ENCODE results near the gene TTC21B. TPM values are rescaled to one million over a fixed set of nuclear protein-coding genes. Genes with fewer than 3 reads are reported as not detected.

The TTC21B gene
- total and polyA plus RNA-seq, 2 of the 8 experiments (the other 6 are each of a cell fraction or from before 2014, with no cell fraction given), result 6.9 to 20.8 TPM

- no peak for TF ChIP-seq EGR1 (IDR thresholded peaks at IDR 0.05; ENCODE audit: borderline replicate concordance, low read depth, low read length)
- no peak for TF ChIP-seq BRCA1 (IDR thresholded peaks at IDR 0.05; ENCODE audit: low read depth, low read length)
- no peak for TF ChIP-seq BCL11A (IDR thresholded peaks at IDR 0.05; ENCODE audit: low read depth in 2 of 2, low read length in 2 of 2)
Measured at GRCh38 chr2:165846056-165846455, 107.5 kb downstream of the TTC21B start (continued).
